NOMO-1 treated with DMSO at 0.1 percent for 48 hours (cell line): ENCODE results near the gene POLR2F.
"Not testable (repeated sequence)": the region's sequence is repeated elsewhere in the genome, so short reads cannot be mapped to it uniquely, and the experiment has no call there.

Experiments
- DNase-seq: peaks from one replicate; lab custom pipeline; 2025; ENCODE audit not compliant: unreplicated experiment; lab: John Stamatoyannopoulos, UW

Gene POLR2F

DNA sequence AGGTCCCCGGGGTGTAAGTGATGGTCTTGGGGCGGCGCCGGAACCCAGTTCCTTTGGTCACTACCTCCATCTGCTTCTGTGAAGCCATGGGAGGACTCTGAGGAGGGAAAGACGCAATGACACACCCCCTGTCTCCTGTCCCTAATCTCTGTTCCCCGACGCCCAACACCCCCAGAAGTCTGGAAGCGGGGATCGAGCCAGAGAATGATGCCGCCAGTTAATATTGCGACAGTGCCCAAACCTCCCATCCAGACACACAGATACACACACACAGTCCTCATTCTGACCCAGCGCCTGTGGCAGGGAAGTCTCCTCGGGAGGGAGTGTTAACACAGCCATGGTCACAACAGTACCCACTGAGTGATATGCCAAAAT is 450 bp upstream of the POLR2F start:
- no peak for DNase-seq

- DNase-seq, result no peak
Measured at GRCh38 chr22:37954686-37955085, 1.2 kb downstream of the POLR2F start.

DNA sequence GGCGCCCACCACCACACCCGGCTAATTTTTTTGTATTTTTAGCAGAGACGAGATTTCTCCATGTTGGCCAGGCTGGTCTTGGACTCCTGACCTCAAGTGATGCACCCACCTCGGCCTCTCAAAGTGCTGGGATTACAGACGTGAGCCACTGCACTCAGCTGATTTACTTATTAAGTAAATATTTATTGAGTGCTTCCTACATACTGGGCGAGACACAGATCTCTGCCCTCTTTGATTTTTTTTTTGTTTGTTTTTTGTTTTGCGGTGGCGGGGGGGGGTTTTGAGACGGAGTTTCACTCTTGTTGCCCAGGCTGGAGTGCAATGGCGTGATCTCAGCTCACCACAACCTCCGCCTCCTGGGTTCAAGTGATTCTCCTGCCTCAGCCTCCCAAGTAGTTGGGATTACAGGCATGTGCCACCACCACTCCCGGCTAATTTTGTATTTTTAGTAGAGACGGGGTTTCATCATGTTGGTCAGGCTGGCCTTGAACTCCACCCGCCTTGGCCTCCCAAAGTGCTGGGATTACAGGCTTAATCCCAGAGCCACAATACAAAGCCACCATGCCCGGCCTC is 2.4 kb downstream of the POLR2F start:
- not testable (repeated sequence) for DNase-seq

GRCh38 chr22:37957232-37957631 is 3.7 kb downstream of the POLR2F start:
- DNase-seq, result no peak

- no peak for DNase-seq
Measured at GRCh38 chr22:37959231-37959825, 5.8 kb downstream of the POLR2F start.

- no peak for DNase-seq
Measured at GRCh38 chr22:37961062-37961461, 7.6 kb downstream of the POLR2F start.

- DNase-seq, result no peak
Measured at GRCh38 chr22:37965940-37966664, 12.6 kb downstream of the POLR2F start.

- no peak for DNase-seq
Measured at GRCh38 chr22:37967147-37967546, 13.6 kb downstream of the POLR2F start.

- DNase-seq, result no peak
Measured at GRCh38 chr22:37967637-37968451, 14.3 kb downstream of the POLR2F start.

DNA sequence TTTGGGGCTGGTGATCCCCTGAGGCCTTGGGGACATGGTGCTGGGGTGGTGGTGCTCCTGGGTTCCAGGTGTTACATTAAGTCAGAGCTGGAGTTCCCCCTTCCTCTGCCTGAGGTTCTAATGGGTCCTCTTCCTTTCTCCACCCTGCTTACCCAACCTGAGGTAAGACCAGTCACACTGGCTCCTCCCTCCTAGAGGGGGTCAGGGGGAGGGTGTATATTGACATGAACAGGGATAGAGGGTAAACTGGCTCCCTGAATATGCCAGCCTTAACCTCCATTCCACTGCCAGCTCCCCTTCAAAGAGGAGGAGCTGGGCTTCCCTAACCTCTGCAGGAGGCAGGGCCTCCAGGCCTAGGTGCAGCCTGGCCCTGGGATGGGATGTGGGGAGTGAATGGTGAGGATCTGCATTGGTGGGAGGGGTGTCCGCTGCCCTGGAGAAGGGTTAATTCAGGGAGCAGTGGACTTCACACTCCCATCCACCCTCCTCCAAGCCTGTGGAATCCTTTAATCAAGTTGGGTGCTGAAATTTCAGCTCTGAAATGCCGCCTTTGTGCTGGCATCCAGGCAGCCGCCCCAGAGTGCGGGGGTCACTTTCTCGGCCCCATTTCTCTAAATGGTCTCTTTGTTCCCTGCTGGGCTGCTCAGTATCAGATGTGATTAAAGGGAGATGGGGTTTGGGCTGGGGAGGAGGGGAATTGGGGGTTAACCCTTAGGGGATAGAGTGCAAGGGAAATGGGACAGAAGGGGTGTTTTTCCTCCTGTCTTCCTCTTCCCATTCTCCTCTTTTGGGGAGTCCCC is 15.2 kb downstream of the POLR2F start:
- DNase-seq, result no peak

DNA sequence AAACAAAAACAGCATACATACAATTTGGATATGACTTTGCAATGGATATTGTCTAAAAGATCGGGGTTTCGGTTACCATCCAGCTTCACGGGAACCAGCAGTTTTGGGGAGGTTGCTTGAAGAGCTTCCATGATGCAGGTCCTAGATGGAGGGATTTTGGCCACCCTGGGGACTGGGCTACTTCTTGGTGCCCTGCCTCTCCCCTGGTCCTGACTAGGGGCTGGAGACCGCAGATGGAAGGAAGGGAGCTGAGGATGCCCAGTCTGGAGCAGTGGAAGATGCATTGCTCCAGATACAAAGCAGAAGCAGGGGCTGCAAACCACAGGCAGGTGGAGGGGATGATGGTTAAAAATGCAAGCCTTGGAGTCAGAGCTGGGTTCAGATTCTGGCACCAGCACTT is 17.4 kb downstream of the POLR2F start:
- no peak for DNase-seq

DNA sequence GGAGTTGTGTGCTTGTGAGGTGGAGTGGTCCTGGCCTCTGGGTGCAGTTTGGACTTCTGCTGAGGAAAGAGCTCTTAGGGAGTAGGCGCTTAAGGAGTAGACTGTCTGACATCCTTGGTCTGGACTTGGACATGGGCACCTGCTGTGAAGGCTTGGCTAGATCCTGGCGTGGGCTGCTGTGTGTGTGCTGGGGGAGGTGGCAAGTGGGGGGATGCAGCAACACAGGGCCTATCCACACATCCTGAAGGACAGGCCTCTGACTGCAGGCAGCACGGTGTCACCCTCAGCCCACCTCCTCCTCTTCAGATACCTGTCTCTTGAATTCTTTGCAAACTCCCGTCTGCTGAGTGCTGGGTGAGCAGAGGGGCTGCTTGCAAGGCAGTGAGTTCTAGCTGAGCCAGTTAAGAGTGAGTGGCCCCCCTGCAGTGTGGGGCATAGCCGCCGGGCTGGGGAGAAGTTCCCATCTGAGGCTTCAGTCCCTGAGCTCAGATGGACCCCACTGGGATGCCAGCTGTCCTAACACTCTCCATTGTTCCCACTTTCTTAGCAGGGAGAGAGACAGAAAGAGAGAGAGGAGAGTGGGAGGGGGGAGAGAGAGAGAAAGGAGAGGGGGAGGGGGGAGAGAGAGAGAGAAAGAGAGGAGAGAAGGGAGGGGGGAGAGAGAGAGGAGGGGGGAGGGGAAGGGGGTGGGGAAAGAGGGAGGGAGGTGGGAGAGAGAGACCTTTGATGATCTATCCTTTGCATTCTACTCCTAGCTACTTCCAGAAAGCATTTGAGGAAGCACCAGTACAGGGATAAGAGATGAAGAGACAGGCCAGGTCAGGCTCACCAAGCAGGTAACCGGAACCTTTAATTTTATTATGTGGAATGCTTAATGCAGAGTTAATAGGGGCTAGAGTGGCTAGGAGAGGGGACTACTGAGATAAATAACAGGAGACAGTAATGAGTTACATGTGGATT is 18.3 kb downstream of the POLR2F start:
- no peak for DNase-seq

- DNase-seq, result no peak
Measured at GRCh38 chr22:37972527-37972926, 19.0 kb downstream of the POLR2F start.

DNA sequence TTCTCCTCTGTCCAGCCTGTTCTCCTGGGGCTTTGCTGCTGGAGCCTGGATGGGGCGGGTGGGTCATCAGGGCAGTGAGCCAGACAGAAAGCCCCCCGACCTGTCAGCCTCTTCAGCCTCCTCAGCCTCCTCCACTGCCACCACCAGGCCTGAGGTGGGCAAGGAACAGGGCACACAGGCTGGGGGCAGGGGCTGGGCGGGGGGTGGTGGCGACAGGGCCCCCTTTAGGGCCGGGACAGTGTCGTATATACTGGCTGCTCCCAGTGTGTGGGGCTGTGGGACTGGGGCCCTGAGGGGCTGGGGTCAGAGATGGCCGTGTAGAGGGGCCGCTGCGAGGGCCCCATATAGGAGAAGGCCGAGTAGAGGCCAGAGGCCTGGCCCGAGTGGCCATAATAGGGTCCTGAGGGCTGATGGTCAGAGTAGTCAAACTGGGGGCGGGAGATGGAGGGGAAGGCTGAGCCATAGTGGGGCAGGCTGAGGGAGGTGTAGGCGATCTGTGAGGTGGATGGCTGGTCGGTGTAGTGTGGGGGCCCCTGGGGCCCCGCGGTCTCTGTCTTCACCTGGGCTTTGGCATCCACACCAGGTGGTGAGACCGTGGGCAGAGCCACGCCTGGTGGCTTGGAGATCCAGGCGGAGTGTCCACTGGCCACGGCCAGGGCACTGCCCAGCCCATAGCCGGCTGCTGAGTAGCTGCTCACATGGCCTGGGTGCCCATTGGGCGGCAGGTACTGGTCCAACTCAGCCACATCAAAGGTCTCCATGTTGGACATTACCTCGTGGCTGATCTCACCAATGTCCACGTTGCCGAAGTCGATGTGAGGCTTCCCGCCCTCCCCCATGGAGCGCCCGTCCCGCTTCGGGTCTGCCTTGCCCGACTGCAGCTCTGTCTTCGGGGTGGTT is 20.0 kb downstream of the POLR2F start:
- no peak for DNase-seq

GRCh38 chr22:37975153-37975552 is 21.7 kb downstream of the POLR2F start:
- no peak for DNase-seq

GRCh38 chr22:37976022-37976421 is 22.5 kb downstream of the POLR2F start:
- not testable (repeated sequence) for DNase-seq

- no peak for DNase-seq
Measured at GRCh38 chr22:37976547-37976946, 23.0 kb downstream of the POLR2F start.

GRCh38 chr22:37979782-37980181 is 26.3 kb downstream of the POLR2F start:
- DNase-seq, result no peak
